ENCODE data around the gene B3GALNT2.
A peak's percentile ranks its signal among the peaks of the same experiment; 100 is the strongest.

B3GALNT2 gene

DNA sequence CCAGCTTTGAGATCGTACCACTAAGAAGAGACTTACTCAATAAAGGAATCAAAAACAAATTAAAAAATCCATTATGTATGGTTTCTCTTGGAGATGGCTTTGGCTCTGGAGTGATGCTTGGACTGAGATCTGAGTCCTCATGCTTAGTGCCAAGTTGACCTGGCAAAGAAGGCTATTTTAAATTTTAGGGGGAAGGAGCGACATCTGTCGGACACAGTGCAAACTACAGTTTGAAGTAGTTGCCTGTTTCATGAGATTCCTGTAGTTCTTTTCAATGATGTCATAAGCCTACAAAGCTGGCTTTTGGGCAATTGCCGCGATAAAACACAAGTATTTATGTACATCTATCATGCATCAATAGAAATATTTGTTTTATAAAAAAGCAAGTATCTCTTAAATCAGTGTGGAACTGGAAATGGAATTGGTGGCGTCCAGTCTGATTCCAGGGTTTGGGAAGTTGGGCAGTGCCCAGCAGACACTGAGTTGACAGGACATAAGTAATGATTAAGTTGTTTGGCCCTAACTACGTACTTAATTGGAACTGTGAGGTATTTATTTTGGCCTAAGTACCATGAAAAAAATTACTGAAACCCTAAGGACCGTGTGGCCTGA, 87.1 kb downstream of the B3GALNT2 start:
- TF ChIP-seq FOXM1 (IDR thresholded peaks at IDR 0.05; ENCODE audit: borderline replicate concordance, low read depth) (no peak), NFIC (IDR thresholded peaks at IDR 0.05) (peak; percentile 30; the same call in 1 of the 2 replicates), EGR1 (IDR thresholded peaks at IDR 0.05) (no peak), RAD21 (IDR thresholded peaks at IDR 0.05; ENCODE audit: low read depth) (peak; percentile 90)

DNA sequence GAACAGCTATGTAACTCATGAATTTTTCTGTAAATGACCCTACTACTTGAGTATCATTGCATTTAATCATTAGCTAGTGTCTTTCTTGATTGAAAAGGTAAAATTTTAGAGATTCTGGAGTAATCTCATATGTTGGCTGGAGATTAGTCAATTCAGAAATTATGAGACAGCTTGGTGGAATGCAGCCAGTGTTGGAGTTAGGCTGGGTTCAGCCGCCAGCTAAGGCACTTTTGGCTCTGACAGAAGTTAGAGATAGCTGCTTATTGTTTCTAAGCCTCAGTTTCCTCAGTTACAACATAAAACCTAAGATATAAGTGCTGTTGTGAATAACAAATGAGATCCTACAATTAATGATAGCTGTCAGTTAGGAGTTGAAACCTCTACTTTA, 87.6 kb downstream of the B3GALNT2 start:
- TF ChIP-seq RAD21 (IDR thresholded peaks at IDR 0.05; ENCODE audit: low read depth) (no peak), EGR1 (IDR thresholded peaks at IDR 0.05) (no peak), FOXM1 (IDR thresholded peaks at IDR 0.05; ENCODE audit: borderline replicate concordance, low read depth) (no peak), TAF1 (IDR thresholded peaks at IDR 0.05; ENCODE audit: low read depth) (no peak)
- TF ChIP-seq, protein P1, sequence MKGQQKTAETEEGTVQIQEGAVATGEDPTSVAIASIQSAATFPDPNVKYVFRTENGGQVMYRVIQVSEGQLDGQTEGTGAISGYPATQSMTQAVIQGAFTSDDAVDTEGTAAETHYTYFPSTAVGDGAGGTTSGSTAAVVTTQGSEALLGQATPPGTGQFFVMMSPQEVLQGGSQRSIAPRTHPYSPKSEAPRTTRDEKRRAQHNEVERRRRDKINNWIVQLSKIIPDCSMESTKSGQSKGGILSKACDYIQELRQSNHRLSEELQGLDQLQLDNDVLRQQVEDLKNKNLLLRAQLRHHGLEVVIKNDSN (IDR thresholded peaks at IDR 0.05) = no peak
- TF ChIP-seq, protein P2, sequence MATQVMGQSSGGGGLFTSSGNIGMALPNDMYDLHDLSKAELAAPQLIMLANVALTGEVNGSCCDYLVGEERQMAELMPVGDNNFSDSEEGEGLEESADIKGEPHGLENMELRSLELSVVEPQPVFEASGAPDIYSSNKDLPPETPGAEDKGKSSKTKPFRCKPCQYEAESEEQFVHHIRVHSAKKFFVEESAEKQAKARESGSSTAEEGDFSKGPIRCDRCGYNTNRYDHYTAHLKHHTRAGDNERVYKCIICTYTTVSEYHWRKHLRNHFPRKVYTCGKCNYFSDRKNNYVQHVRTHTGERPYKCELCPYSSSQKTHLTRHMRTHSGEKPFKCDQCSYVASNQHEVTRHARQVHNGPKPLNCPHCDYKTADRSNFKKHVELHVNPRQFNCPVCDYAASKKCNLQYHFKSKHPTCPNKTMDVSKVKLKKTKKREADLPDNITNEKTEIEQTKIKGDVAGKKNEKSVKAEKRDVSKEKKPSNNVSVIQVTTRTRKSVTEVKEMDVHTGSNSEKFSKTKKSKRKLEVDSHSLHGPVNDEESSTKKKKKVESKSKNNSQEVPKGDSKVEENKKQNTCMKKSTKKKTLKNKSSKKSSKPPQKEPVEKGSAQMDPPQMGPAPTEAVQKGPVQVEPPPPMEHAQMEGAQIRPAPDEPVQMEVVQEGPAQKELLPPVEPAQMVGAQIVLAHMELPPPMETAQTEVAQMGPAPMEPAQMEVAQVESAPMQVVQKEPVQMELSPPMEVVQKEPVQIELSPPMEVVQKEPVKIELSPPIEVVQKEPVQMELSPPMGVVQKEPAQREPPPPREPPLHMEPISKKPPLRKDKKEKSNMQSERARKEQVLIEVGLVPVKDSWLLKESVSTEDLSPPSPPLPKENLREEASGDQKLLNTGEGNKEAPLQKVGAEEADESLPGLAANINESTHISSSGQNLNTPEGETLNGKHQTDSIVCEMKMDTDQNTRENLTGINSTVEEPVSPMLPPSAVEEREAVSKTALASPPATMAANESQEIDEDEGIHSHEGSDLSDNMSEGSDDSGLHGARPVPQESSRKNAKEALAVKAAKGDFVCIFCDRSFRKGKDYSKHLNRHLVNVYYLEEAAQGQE (IDR thresholded peaks at IDR 0.05; ENCODE audit: low read depth) = no peak
- TF ChIP-seq, protein P3, sequence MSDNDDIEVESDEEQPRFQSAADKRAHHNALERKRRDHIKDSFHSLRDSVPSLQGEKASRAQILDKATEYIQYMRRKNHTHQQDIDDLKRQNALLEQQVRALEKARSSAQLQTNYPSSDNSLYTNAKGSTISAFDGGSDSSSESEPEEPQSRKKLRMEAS (IDR thresholded peaks at IDR 0.05) = no peak

DNA sequence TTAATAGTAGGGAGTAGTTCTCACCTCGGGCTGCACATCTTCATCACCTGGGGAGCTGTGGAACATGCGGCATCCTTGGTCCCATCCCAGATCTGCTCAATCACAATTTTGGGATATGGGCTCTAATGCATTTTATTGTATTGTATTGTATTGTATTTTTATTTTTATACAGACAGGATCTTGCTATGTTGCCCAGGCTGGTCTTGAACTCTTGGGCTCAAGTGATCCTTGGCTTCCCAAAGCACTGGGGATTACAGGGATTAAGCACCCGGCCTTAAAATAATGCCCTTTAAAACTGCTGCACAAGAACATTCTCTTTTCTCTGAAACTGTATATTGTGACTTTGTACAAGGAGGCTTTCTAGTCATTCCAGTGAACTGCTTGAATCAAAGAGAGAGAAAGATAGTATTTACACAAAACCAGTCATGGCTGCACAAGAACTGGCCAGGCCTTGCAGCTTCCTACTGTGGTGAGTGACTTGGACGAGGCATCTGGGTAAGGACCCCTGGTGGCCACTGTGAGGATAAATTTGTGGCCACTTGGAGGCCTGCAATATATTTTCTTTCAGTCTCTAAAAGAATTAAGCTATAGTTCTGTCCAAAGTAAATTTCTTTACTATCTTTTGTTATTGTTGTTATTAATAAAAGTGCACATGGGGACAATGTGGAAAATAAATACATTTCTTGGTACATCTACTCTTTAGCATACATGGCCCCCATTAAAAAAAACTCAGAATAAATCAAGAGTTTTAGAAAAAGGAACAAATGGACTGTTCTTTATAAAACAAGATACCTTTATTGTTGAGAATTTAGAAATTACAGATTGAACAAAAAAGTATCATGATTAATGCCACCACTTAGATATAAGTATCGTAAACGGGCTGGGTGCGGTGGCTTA, 89.0 kb downstream of the B3GALNT2 start:
- peak; percentile 67 for TF ChIP-seq RAD21 (IDR thresholded peaks at IDR 0.05; ENCODE audit: low read depth)
- no peak for TF ChIP-seq TEAD4 (IDR thresholded peaks at IDR 0.05)
- no peak for TF ChIP-seq EP300 (IDR thresholded peaks at IDR 0.05; ENCODE audit: borderline replicate concordance)
- TF ChIP-seq, protein P1 (IDR thresholded peaks at IDR 0.05) = no peak
- TF ChIP-seq, protein P3 (IDR thresholded peaks at IDR 0.05) = no peak
- TF ChIP-seq NFIC (IDR thresholded peaks at IDR 0.05) = no peak
- TF ChIP-seq YY1 (IDR thresholded peaks at IDR 0.05; ENCODE audit: low read depth) = no peak

DNA sequence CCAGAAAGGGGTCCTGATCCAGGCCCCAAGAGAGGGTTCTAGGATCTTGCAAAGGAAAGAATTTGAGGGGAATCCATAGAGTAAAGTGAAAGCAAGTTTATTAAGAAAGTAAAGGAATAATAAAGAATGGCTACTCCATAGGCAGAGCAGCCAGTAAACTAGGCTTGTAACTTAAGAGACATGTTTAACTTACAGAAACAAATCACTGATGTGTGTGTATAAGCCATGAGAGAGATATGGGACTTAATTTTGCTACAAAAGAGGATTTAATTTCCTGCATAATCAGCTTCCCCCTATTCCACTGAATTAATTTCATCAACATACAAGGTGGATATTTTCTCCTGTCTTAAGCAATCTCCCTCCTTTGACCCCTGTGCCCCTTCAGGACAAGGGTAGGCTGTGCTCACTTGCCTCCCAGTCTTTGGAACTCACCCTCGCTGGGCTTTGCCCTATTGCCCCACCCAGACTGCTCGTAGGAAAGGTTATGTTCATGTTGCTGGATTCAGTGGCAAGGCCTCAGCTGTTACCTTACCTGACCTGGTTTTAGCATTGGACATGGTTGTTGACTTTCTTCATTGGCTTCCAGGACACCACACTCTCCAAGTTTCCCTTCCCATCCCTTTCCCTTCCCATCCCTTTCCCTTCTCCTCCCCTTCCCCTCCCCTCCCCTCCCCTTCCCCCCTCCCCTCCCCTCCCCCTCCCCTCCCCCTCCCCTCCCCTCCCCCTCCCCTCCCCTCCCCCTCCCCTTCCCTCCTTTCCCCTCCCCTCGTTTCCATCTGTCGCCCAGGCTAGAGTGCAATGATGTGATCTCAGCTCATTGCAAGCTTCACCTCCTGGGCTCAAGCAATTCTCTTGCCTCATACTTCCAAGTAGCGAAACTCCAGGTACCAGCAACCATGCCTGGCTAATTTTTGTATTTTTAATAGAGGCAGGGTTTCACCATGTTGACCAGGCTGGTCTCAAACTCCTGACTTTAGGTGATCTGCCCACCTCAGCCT, 92.5 kb downstream of the B3GALNT2 start:
- TF ChIP-seq EP300 (IDR thresholded peaks at IDR 0.05; ENCODE audit: borderline replicate concordance) (no peak), NFIC (IDR thresholded peaks at IDR 0.05) (no peak), CEBPB (IDR thresholded peaks at IDR 0.05) (no peak), RAD21 (IDR thresholded peaks at IDR 0.05; ENCODE audit: low read depth) (no peak), FOXM1 (IDR thresholded peaks at IDR 0.05; ENCODE audit: borderline replicate concordance, low read depth) (no peak), TEAD4 (IDR thresholded peaks at IDR 0.05) (no peak), ZBTB7A (IDR thresholded peaks at IDR 0.05; ENCODE audit: low read depth) (no peak), CREB1 (IDR thresholded peaks at IDR 0.05; ENCODE audit: low read depth) (no peak), TAF1 (IDR thresholded peaks at IDR 0.05; ENCODE audit: low read depth) (no peak), TCF12 (IDR thresholded peaks at IDR 0.05; ENCODE audit: low read depth) (no peak), EGR1 (IDR thresholded peaks at IDR 0.05) (no peak), YY1 (IDR thresholded peaks at IDR 0.05; ENCODE audit: low read depth) (no peak)
- TF ChIP-seq, protein P1 (IDR thresholded peaks at IDR 0.05) = no peak
- TF ChIP-seq, protein P2 (IDR thresholded peaks at IDR 0.05; ENCODE audit: low read depth) = no peak
- TF ChIP-seq, protein P3 (IDR thresholded peaks at IDR 0.05) = no peak

Measured in Ishikawa (cell line).